ENCODE measurements around the gene NRSN2. TPM values are rescaled to one million over a fixed set of nuclear protein-coding genes. Genes with fewer than 3 reads are reported as not detected.

Gene NRSN2
- total RNA-seq, 3 donors from 2014 or later, result 9.4 to 22.3 (median 21.8) TPM

GRCh38 chr20:396619-397431 lies 49.9 kb downstream of the NRSN2 start:
- Histone ChIP-seq H3K9me3 (no peaks in the 10 kb centered on the region), H3K27me3 (no peaks in the 10 kb centered on the region), H3K4me3 (no peak overlapping the region), H3K36me3 (no peaks in the 10 kb centered on the region), H3K27ac (no peak overlapping the region), H3K4me1 (no peaks in the 10 kb centered on the region)
- intact Hi-C loops (cut with DNase I; ENCODE audit: low total_unique reads), result no loop called here
- TF ChIP-seq POLR2A (IDR thresholded peaks at IDR 0.05) (no peak), POLR2AphosphoS5 (IDR thresholded peaks at IDR 0.05) (no peak)
- TF ChIP-seq, protein P1, sequence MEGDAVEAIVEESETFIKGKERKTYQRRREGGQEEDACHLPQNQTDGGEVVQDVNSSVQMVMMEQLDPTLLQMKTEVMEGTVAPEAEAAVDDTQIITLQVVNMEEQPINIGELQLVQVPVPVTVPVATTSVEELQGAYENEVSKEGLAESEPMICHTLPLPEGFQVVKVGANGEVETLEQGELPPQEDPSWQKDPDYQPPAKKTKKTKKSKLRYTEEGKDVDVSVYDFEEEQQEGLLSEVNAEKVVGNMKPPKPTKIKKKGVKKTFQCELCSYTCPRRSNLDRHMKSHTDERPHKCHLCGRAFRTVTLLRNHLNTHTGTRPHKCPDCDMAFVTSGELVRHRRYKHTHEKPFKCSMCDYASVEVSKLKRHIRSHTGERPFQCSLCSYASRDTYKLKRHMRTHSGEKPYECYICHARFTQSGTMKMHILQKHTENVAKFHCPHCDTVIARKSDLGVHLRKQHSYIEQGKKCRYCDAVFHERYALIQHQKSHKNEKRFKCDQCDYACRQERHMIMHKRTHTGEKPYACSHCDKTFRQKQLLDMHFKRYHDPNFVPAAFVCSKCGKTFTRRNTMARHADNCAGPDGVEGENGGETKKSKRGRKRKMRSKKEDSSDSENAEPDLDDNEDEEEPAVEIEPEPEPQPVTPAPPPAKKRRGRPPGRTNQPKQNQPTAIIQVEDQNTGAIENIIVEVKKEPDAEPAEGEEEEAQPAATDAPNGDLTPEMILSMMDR (IDR thresholded peaks at IDR 0.05), result no peak
- DNase-seq (ENCODE audit: low spot score in 2 of 2), result no peak

DNA sequence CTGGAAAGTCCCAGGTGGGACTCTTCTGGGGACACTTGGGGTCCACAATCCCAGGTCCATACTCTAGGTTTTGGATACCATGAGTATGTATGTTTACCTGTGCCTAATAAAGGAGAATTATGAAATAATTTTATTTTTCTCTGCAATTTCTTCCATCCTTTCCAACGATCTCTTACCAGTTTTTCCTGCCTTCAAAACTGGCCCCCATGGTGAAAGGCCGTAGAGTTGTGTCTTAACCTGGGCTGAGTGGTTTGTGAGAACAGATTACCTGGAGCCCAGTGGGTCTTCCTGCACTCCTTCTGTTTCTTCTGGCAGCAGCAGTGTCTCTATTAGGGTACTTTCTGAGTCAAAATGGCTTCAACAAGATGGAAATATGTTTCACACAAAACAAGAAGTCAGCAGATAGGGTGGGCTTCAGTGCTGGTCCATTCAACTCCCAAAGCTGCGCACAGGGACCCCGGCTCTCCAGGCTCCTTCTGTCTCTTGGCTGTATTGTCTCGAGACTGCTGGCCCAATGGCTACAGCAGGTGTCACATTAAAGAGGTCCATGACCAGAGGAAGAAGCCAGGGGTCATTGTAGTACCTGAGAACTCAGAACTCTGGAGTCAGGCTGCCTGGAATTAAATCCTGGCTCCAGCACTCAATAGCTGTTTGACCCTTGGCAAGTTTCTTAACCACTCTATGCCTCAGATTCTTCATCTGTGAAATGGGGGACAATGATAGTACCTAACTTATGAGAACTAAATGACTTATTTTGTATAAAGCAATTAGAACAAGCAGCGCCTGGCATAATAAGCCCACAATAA lies 50.7 kb downstream of the NRSN2 start:
- Histone ChIP-seq H3K4me3 (no peak overlapping the region), H3K27me3 (no peaks in the 10 kb centered on the region), H3K36me3 (no peaks in the 10 kb centered on the region), H3K4me1 (no peaks in the 10 kb centered on the region), H3K27ac (no peak overlapping the region), H3K9me3 (no peaks in the 10 kb centered on the region)
- intact Hi-C loops (cut with DNase I; ENCODE audit: low total_unique reads), result no loop called here
- DNase-seq (ENCODE audit: low spot score in 2 of 2), result no peak
- TF ChIP-seq POLR2AphosphoS5 (IDR thresholded peaks at IDR 0.05), result no peak
- no peak for TF ChIP-seq POLR2A (IDR thresholded peaks at IDR 0.05)

- H3K27me3 ChIP-seq, result no peaks in the 10 kb centered on the region
- no peaks in the 10 kb centered on the region for H3K9me3 ChIP-seq
- DNase-seq (ENCODE audit: low spot score in 2 of 2), result no peak
- no peaks in the 10 kb centered on the region for H3K36me3 ChIP-seq
- no peak overlapping the region for H3K4me3 ChIP-seq
- intact Hi-C loops (cut with DNase I; ENCODE audit: low total_unique reads), result no loop called here
- no peak overlapping the region for H3K27ac ChIP-seq
- no peaks in the 10 kb centered on the region for H3K4me1 ChIP-seq
- TF ChIP-seq POLR2AphosphoS5 (IDR thresholded peaks at IDR 0.05) (no peak), POLR2A (IDR thresholded peaks at IDR 0.05) (no peak)
- TF ChIP-seq, protein P1 (IDR thresholded peaks at IDR 0.05), result no peak
These were observed 52.3 kb downstream of the NRSN2 start for GRCh38 chr20:399182-399707.

DNA sequence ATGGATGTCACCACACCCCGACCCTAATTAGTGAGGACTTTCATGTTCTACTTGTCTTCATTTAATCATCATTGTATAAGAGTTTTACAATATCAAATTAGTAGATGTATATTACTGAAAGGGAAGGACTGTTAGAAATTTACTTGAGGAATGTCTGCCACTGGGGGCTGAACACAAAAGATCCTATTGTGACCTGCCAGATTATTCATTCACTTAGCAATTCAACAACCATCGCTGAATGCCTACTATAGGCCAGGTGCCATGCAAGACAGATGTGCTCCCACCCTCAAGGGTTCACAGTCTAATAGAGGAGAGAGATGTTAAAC lies 53.2 kb downstream of the NRSN2 start:
- TF ChIP-seq POLR2A (IDR thresholded peaks at IDR 0.05) (no peak), POLR2AphosphoS5 (IDR thresholded peaks at IDR 0.05) (no peak)
- TF ChIP-seq, protein P1 (IDR thresholded peaks at IDR 0.05), result no peak
- no peak for DNase-seq (ENCODE audit: low spot score in 2 of 2)
- H3K36me3 ChIP-seq, result no peaks in the 10 kb centered on the region
- H3K27ac ChIP-seq, result no peak overlapping the region
- H3K4me3 ChIP-seq, result no peak overlapping the region
- intact Hi-C loops (cut with DNase I; ENCODE audit: low total_unique reads), result loop anchor here (10.0 kb wide), 1 partner anchor 45 kb away; no protein-coding TSS in a partner anchor
- H3K27me3 ChIP-seq, result no peaks in the 10 kb centered on the region
- no peaks in the 10 kb centered on the region for H3K4me1 ChIP-seq
- no peaks in the 10 kb centered on the region for H3K9me3 ChIP-seq

GRCh38 chr20:400454-401275 lies 53.8 kb downstream of the NRSN2 start:
- Histone ChIP-seq H3K4me1 (no peaks in the 10 kb centered on the region), H3K36me3 (no peaks in the 10 kb centered on the region), H3K9me3 (no peaks in the 10 kb centered on the region), H3K4me3 (no peak overlapping the region), H3K27ac (no peak overlapping the region), H3K27me3 (no peaks in the 10 kb centered on the region)
- no peak for DNase-seq (ENCODE audit: low spot score in 2 of 2)
- TF ChIP-seq POLR2AphosphoS5 (IDR thresholded peaks at IDR 0.05) (no peak), POLR2A (IDR thresholded peaks at IDR 0.05) (no peak)
- TF ChIP-seq, protein P1 (IDR thresholded peaks at IDR 0.05), result no peak
- intact Hi-C loops (cut with DNase I; ENCODE audit: low total_unique reads), result loop anchor here (10.0 kb wide), 1 partner anchor 46 kb away; no protein-coding TSS in a partner anchor
